ENCODE data around the gene DYNLT2. TPM values are rescaled to one million over a fixed set of nuclear protein-coding genes. Genes with fewer than 3 reads are reported as not detected.

The DYNLT2 gene
- total RNA-seq, 1 experiment from 2014 or later = 2.1 TPM

DNA sequence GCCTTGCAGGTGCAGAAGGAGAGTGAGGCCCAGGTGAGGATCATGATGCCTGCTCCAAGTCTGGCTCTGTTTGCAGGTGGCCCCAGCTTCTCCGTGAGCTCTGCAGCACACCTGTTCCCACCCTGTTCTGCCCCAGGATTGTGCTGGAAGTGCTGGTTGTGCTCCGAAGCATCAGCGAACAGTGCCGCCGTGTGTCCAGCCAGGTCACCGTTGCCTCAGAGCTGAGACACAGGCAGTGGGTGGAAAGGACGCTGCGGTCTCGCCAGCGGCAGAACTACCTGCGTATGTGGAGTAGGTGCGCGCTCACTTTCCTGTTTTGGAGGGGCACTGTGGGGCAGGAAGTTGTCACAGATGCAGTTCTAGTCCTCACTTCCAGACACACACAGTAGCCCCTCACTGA, 25.0 kb upstream of the DYNLT2 start:
- Histone ChIP-seq H3K9me3 (ENCODE audit: control insufficient read depth, insufficient read depth, low read depth, low read length) (no peaks in the 10 kb centered on the region), H3K36me3 (ENCODE audit: control insufficient read depth, insufficient read depth, low read length) (0 out of 2 replicates have a peak, but pooled peaks cover 2% of the 10 kb centered on the region), H3K27ac (ENCODE audit: low read length) (no peak overlapping the region), H3K4me3 (ENCODE audit: low read depth in 2 of 2, low read length in 2 of 2) (no peak overlapping the region), H3K27me3 (ENCODE audit: control insufficient read depth, insufficient read depth, low read length) (no peaks in the 10 kb centered on the region), H3K4me1 (ENCODE audit: control insufficient read depth, insufficient read depth, low read length) (no peaks in the 10 kb centered on the region)
- in situ Hi-C loops (cut with HindIII; ENCODE audit: low pct_unique_long_range_greater_than_20kb, low sequenced_read_pairs) = no loop called here
- CTCF ChIA-PET = no interaction called here
- no peak for ATAC-seq
- POLR2A ChIA-PET = no interaction called here
- intact Hi-C loops (cut with micrococcal nuclease; ENCODE audit: unreplicated experiment) = no loop called here
- TF ChIP-seq REST (IDR thresholded peaks at IDR 0.05; ENCODE audit: insufficient read depth in 1 of 2, low read depth in 2 of 2, low read length in 1 of 2) = no peak
- TF ChIP-seq POLR2AphosphoS5 (IDR thresholded peaks at IDR 0.05; ENCODE audit: low read depth, low read length) = no peak
- no TSS peak for BruUV-seq (replicated peaks)
- no peak for DNase-seq (ENCODE audit: low read depth, low spot score)

DNA sequence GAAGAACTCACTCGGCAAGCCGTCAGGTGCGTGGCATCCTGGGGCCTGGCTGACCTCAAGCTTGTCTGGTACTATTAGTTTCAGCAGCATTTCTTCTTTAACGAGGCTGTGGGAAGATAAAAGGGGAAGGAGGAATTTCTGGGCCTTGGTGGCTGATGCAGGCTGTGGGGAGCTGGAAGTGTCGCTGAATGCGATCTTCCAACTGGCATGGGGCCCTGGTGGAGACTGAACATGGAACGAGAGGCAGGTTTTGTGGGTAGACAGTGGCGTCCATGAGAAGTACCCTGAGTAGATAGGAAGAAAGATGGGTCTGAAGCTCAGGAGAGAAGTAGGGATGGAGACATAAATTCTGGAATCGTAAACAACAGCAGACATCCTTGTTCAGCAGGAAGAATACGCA, 23.9 kb upstream of the DYNLT2 start:
- no peak overlapping the region for H3K27ac ChIP-seq (ENCODE audit: low read length)
- ChIA-PET CTCF (no interaction called here), POLR2A (no interaction called here)
- TF ChIP-seq POLR2AphosphoS5 (IDR thresholded peaks at IDR 0.05; ENCODE audit: low read depth, low read length) (no peak), REST (IDR thresholded peaks at IDR 0.05; ENCODE audit: insufficient read depth in 1 of 2, low read depth in 2 of 2, low read length in 1 of 2) (no peak), SIN3A (IDR thresholded peaks at IDR 0.05; ENCODE audit: borderline replicate concordance, insufficient read depth, low read depth, low read length) (no peak), TCF7L2 (IDR thresholded peaks at IDR 0.05; ENCODE audit: low read depth, low read length) (no peak), CTCF (IDR thresholded peaks at IDR 0.05) (no peak)
- intact Hi-C loops (cut with micrococcal nuclease; ENCODE audit: unreplicated experiment) = no loop called here
- ATAC-seq (no peak), DNase-seq (ENCODE audit: low read depth, low spot score) (no peak)
- H3K4me3 ChIP-seq (ENCODE audit: low read depth in 2 of 2, low read length in 2 of 2) = no peak overlapping the region
- H3K4me1 ChIP-seq (ENCODE audit: control insufficient read depth, insufficient read depth, low read length) = no peaks in the 10 kb centered on the region
- 0 out of 2 replicates have a peak, but pooled peaks cover 2% of the 10 kb centered on the region for H3K36me3 ChIP-seq (ENCODE audit: control insufficient read depth, insufficient read depth, low read length)
- no peaks in the 10 kb centered on the region for H3K27me3 ChIP-seq (ENCODE audit: control insufficient read depth, insufficient read depth, low read length)
- no peaks in the 10 kb centered on the region for H3K9me3 ChIP-seq (ENCODE audit: control insufficient read depth, insufficient read depth, low read depth, low read length)
- in situ Hi-C loops (cut with HindIII; ENCODE audit: low pct_unique_long_range_greater_than_20kb, low sequenced_read_pairs) = no loop called here
- no TSS peak for BruUV-seq (replicated peaks)

All from Panc1 (cell line).